Stimulated activated naive B cell treated with anti-CD40 and anti-IgM and Interleukin-4, amounts not matched to agents 10 μg/mL and 1 μg/mL and 100 μg/mL, for 72 hours (primary cell): ENCODE measurements around the gene TCEANC2.

Source experiments
- ATAC-seq, 2 donors: fragments of 150-1000 bp; cut with Tn5 transposase; replicated peaks; 2 replicates each; pipeline ENCODE4 v1.10.0; 2021; ENCODE audit warnings: moderate library complexity in 1 of 2
- DNase-seq: peaks from one replicate; pipeline ENCODE4 v3.0.0; 2021
- H3K27ac Mint-ChIP-seq: one replicate; pipeline ENCODE4 v1.8.0; 2022; ENCODE audit warnings: mild to moderate bottlenecking, mixed read lengths
- H3K27me3 Mint-ChIP-seq, 2 donors: one replicate each; pipeline ENCODE4 v1.8.0; 2022; ENCODE audit warnings: mixed read lengths in 2 of 2
- H3K36me3 Mint-ChIP-seq, 2 donors: one replicate each; pipeline ENCODE4 v1.8.0; 2022; ENCODE audit warnings: mixed read lengths in 2 of 2, mild to moderate bottlenecking in 1 of 2
- H3K4me1 Mint-ChIP-seq, 2 donors: one replicate each; pipeline ENCODE4 v1.8.0; 2022; ENCODE audit warnings: mixed read lengths in 2 of 2, mild to moderate bottlenecking in 1 of 2
- H3K4me3 Mint-ChIP-seq, 2 donors: one replicate each; pipeline ENCODE4 v1.8.0; 2022; ENCODE audit warnings: mild to moderate bottlenecking in 2 of 2, mixed read lengths in 2 of 2, moderate library complexity in 1 of 2
- H3K9me3 Mint-ChIP-seq, 2 donors: one replicate each; pipeline ENCODE4 v1.8.0; 2022; ENCODE audit warnings: mixed read lengths in 2 of 2, mild to moderate bottlenecking in 1 of 2

The TCEANC2 gene

GRCh38 chr1:54136963-54137533 is 83.6 kb downstream of the TCEANC2 start:
- no peaks in the 10 kb centered on the region for H3K36me3 Mint-ChIP-seq
- no peak overlapping the region for H3K27ac Mint-ChIP-seq
- H3K27me3 Mint-ChIP-seq, result peaks cover 4 to 5% of the 10 kb centered on the region in 2 donors
- no peak overlapping the region for H3K4me3 Mint-ChIP-seq
- DNase-seq, result no peak
- H3K4me1 Mint-ChIP-seq, result no peaks in the 10 kb centered on the region
- no peak for ATAC-seq
- H3K9me3 Mint-ChIP-seq, result no peaks in the 10 kb centered on the region

- Mint-ChIP-seq H3K27me3 (peaks cover 4 to 5% of the 10 kb centered on the region in 2 donors), H3K4me3 (no peak overlapping the region), H3K4me1 (no peaks in the 10 kb centered on the region), H3K9me3 (no peaks in the 10 kb centered on the region), H3K36me3 (no peaks in the 10 kb centered on the region), H3K27ac (no peak overlapping the region)
- no peak for DNase-seq
- ATAC-seq, result no peak
These were observed 84.2 kb downstream of the TCEANC2 start for GRCh38 chr1:54137534-54138061.

- H3K27me3 Mint-ChIP-seq, result peaks cover 4 to 5% of the 10 kb centered on the region in 2 donors
- no peaks in the 10 kb centered on the region for H3K36me3 Mint-ChIP-seq
- H3K4me3 Mint-ChIP-seq, result no peak overlapping the region
- no peaks in the 10 kb centered on the region for H3K9me3 Mint-ChIP-seq
- H3K27ac Mint-ChIP-seq, result no peak overlapping the region
- no peak for ATAC-seq
- no peaks in the 10 kb centered on the region for H3K4me1 Mint-ChIP-seq
- no peak for DNase-seq
These were observed 85.6 kb downstream of the TCEANC2 start for GRCh38 chr1:54138994-54139393.

GRCh38 chr1:54139711-54140110 is 86.3 kb downstream of the TCEANC2 start:
- no peak for ATAC-seq
- Mint-ChIP-seq H3K9me3 (no peaks in the 10 kb centered on the region), H3K4me3 (no peak overlapping the region), H3K27me3 (peaks cover 4 to 5% of the 10 kb centered on the region in 2 donors), H3K4me1 (no peaks in the 10 kb centered on the region), H3K27ac (no peak overlapping the region), H3K36me3 (no peaks in the 10 kb centered on the region)
- no peak for DNase-seq

GRCh38 chr1:54142146-54142900 is 88.9 kb downstream of the TCEANC2 start:
- Mint-ChIP-seq H3K27me3 (no peaks in the 10 kb centered on the region), H3K4me3 (no peak overlapping the region), H3K4me1 (no peaks in the 10 kb centered on the region), H3K27ac (no peak overlapping the region), H3K9me3 (no peaks in the 10 kb centered on the region), H3K36me3 (no peaks in the 10 kb centered on the region)
- ATAC-seq (no peak), DNase-seq (no peak)

- DNase-seq, result no peak
- Mint-ChIP-seq H3K27ac (no peak overlapping the region), H3K27me3 (no peaks in the 10 kb centered on the region), H3K9me3 (no peaks in the 10 kb centered on the region), H3K4me1 (no peaks in the 10 kb centered on the region), H3K4me3 (no peak overlapping the region), H3K36me3 (no peaks in the 10 kb centered on the region)
- no peak for ATAC-seq
These were observed 91.0 kb downstream of the TCEANC2 start for GRCh38 chr1:54144366-54144765.

GRCh38 chr1:54149734-54150133 is 96.3 kb downstream of the TCEANC2 start:
- ATAC-seq (no peak), DNase-seq (no peak)
- no peak overlapping the region for H3K27ac Mint-ChIP-seq
- H3K4me1 Mint-ChIP-seq, result no peaks in the 10 kb centered on the region
- H3K36me3 Mint-ChIP-seq, result no peaks in the 10 kb centered on the region
- no peak overlapping the region for H3K4me3 Mint-ChIP-seq
- H3K27me3 Mint-ChIP-seq, result no peaks in the 10 kb centered on the region
- no peaks in the 10 kb centered on the region for H3K9me3 Mint-ChIP-seq

GRCh38 chr1:54151013-54151412 is 97.6 kb downstream of the TCEANC2 start:
- Mint-ChIP-seq H3K4me3 (no peak overlapping the region), H3K27ac (no peak overlapping the region), H3K36me3 (no peaks in the 10 kb centered on the region), H3K4me1 (no peaks in the 10 kb centered on the region), H3K27me3 (no peaks in the 10 kb centered on the region), H3K9me3 (no peaks in the 10 kb centered on the region)
- ATAC-seq (no peak), DNase-seq (no peak)

- Mint-ChIP-seq H3K4me3 (no peak within 1 kb of the TSS), H3K4me1 (no peaks in the 10 kb centered on the region), H3K27ac (no peak within 1 kb of the TSS), H3K27me3 (no peaks in the 10 kb centered on the region), H3K36me3 (no peaks in the 10 kb centered on the region), H3K9me3 (no peaks in the 10 kb centered on the region)
- ATAC-seq (no peak), DNase-seq (no peak)
These were observed 99.3 kb downstream of the TCEANC2 start, which contains the start of gene CDCP2 for GRCh38 chr1:54152696-54153095. CDCP2 (minus strand) TSS chr1:54153000; CDS start chr1:54152922, 78 bp downstream.

GRCh38 chr1:54153535-54154439 is 100.4 kb downstream of the TCEANC2 start:
- H3K9me3 Mint-ChIP-seq, result no peaks in the 10 kb centered on the region
- no peak for ATAC-seq
- no peaks in the 10 kb centered on the region for H3K36me3 Mint-ChIP-seq

More at GRCh38 chr1:54153535-54154439, 100.4 kb downstream of the TCEANC2 start:
- no peak for DNase-seq
- no peaks in the 10 kb centered on the region for H3K27me3 Mint-ChIP-seq
- H3K27ac Mint-ChIP-seq, result no peak overlapping the region
- no peaks in the 10 kb centered on the region for H3K4me1 Mint-ChIP-seq
- no peak overlapping the region for H3K4me3 Mint-ChIP-seq
